ENCODE results near the gene MINDY1.

DNA sequence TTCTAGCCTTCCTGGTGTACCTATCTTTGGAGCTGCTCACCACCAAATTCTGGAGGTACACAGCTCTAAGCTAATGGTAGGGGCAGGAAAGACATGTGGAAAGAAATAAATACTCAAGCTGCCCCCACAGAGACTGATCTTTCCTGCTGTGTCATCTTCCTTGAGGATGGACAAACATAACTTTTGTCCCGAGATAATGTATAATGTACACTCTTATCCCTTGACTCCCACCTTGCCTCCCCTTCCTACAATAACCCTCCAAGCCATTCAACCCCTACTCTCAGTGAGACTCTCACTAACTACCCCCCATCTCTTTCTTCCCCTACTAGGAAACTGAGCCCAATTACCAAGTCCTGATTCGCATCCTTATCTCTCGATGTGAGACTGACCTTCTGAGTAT, 12.5 kb downstream of the MINDY1 start:
- TF ChIP-seq POLR2AphosphoS5 (IDR thresholded peaks at IDR 0.05; ENCODE audit: low read depth, low read length) = no peak
- no peak for TF ChIP-seq POLR2A (IDR thresholded peaks at IDR 0.05; ENCODE audit: low read depth, low read length)

Data from GM12892 (cell line).